Endothelial cell of umbilical vein (primary cell): Measurements from ENCODE around the gene FOXRED1. TPM values are rescaled to one million over a fixed set of nuclear protein-coding genes. Genes with fewer than 3 reads are reported as not detected.

Experiments
- BruUV-seq: library from RNA; stranded (reverse); fragments of 400-500 nt; replicated peaks from 2 replicates; lab custom pipeline; 2021; lab: Mats Ljungman, UMichigan
- CTCF ChIA-PET: fragments of 300-600, 350-600 bp; sonication (Branson Sonifier 250); formaldehyde crosslinking; loops from one replicate; lab custom pipeline; 2021; ENCODE audit warnings: antibody characterized with exemption, inconsistent platforms; lab: Charles Lee
- POLR2A ChIA-PET: fragments of 300-600, 350-600 bp; sonication (Branson Sonifier 250); formaldehyde crosslinking; loops from one replicate; lab custom pipeline; 2021; ENCODE audit warnings: antibody characterized with exemption, inconsistent platforms; lab: Charles Lee
- DNase-seq: peaks from one replicate; pipeline ENCODE4 v3.0.0-alpha.2; 2011; ENCODE audit warnings: low read depth, low spot score
- FAIRE-seq: peaks from 2 replicates; lab custom pipeline; 2011; peaks lifted over from hg19 to GRCh38; lab: Jason Lieb, UNC
- H2AFZ ChIP-seq: 2 replicates; pipeline ENCODE4 v1.6.0; 2012; ENCODE audit warnings: low read depth, low read length, control low read depth, inconsistent platforms
- H3K27ac ChIP-seq: 2 replicates; pipeline ENCODE4 v1.5.1; 2011; ENCODE audit warnings: low read depth, mild to moderate bottlenecking, control low read depth, low read length, moderate library complexity; ENCODE audit not compliant: insufficient read depth
- H3K27me3 ChIP-seq, 2 experiments: 2 replicates each; pipeline versions ENCODE4 v1.6.0 to v1.6.1; 2011; ENCODE audit warnings: low read length in 2 of 2, mixed read lengths in 1 of 2; ENCODE audit not compliant: control insufficient read depth in 2 of 2, insufficient read depth in 2 of 2
- H3K36me3 ChIP-seq, 2 experiments: 2 replicates in 1 of 2; 3 replicates in 1 of 2; pipeline ENCODE4 v1.5.1; 2011; ENCODE audit warnings: low read length in 2 of 2, mild to moderate bottlenecking in 1 of 2, moderate library complexity in 1 of 2; ENCODE audit not compliant: control insufficient read depth in 2 of 2, insufficient read depth in 2 of 2; ENCODE audit errors: extremely low read depth in 1 of 2
- H3K4me1 ChIP-seq: 3 replicates; pipeline ENCODE4 v1.5.1; 2011; ENCODE audit warnings: mild to moderate bottlenecking, low read length; ENCODE audit not compliant: control insufficient read depth, insufficient read depth; ENCODE audit errors: extremely low read depth
- H3K4me2 ChIP-seq: 2 replicates; pipeline ENCODE4 v1.6.1; 2011; ENCODE audit warnings: low read length, control low read depth, mixed read lengths; ENCODE audit not compliant: insufficient read depth
- H3K4me3 ChIP-seq, 3 experiments: fragments of 200-600 bp in 1 of 3; sonication (generic), shearing (Covaris generic) in 1 of 3; replicated peaks in 1 of 3; 2 replicates each; pipeline ENCODE4 v1.5.1; 2011 to 2016; ENCODE audit warnings: control low read depth in 3 of 3, low read length in 3 of 3, mild to moderate bottlenecking in 2 of 3, inconsistent platforms in 1 of 3, low read depth in 1 of 3, moderate library complexity in 1 of 3; ENCODE audit not compliant: insufficient read depth in 1 of 3
- H3K79me2 ChIP-seq: 2 replicates; pipeline ENCODE4 v1.6.0; 2012; ENCODE audit warnings: low read length, inconsistent platforms; ENCODE audit not compliant: control insufficient read depth, insufficient read depth
- H3K9ac ChIP-seq: replicated peaks from 2 replicates; pipeline ENCODE3; 2011; ENCODE audit warnings: low read length, control low read depth; ENCODE audit not compliant: insufficient read depth; ENCODE audit errors: extremely low read depth
- H3K9me1 ChIP-seq: replicated peaks from 3 replicates; pipeline ENCODE4 v1.6.0; 2011; ENCODE audit warnings: mild to moderate bottlenecking, low read length; ENCODE audit not compliant: control insufficient read depth, insufficient read depth; ENCODE audit errors: extremely low read depth
- H3K9me3 ChIP-seq: replicated peaks from 2 replicates; pipeline ENCODE4 v1.5.1; 2012; ENCODE audit warnings: low read length, inconsistent platforms; ENCODE audit not compliant: control insufficient read depth, insufficient read depth
- H4K20me1 ChIP-seq: replicated peaks from 2 replicates; pipeline ENCODE3; 2011; ENCODE audit warnings: mild to moderate bottlenecking, low read length; ENCODE audit not compliant: control insufficient read depth, insufficient read depth; ENCODE audit errors: extremely low read depth
- CTCF ChIP-seq, 2 donors: IDR thresholded peaks; 1 replicate in 1 of 2; 2 replicates in 1 of 2; pipeline ENCODE4 v1.5.1; 2011; ENCODE audit warnings: low read length in 2 of 2, mild to moderate bottlenecking in 2 of 2, moderate library complexity in 2 of 2, control low read depth in 1 of 2, inconsistent platforms in 1 of 2, low read depth in 1 of 2; ENCODE audit not compliant: insufficient read depth in 1 of 2; ENCODE audit errors: extremely low read depth in 1 of 2
- EZH2 ChIP-seq: IDR thresholded peaks from 2 replicates; pipeline ENCODE4 v1.6.1; 2012; ENCODE audit warnings: borderline replicate concordance, low read depth, mild to moderate bottlenecking, moderate library complexity, low read length, inconsistent platforms; ENCODE audit not compliant: severe bottlenecking
- FOS ChIP-seq: IDR thresholded peaks from 2 replicates; pipeline ENCODE4 v1.6.1; 2011; ENCODE audit warnings: mild to moderate bottlenecking, low read length, moderate library complexity, borderline replicate concordance; ENCODE audit not compliant: insufficient read depth
- GATA2 ChIP-seq: IDR thresholded peaks from 2 replicates; pipeline ENCODE4 v1.7.0; 2011; ENCODE audit warnings: low read depth, mild to moderate bottlenecking, moderate library complexity, mixed read lengths, low read length; ENCODE audit not compliant: insufficient read length, insufficient read depth
- JUN ChIP-seq: IDR thresholded peaks from 2 replicates; pipeline ENCODE4 v1.6.1; 2011; ENCODE audit warnings: borderline replicate concordance, low read depth; ENCODE audit not compliant: insufficient read length, insufficient read depth
- MAX ChIP-seq: IDR thresholded peaks from 2 replicates; pipeline ENCODE4 v1.6.1; 2011; ENCODE audit not compliant: insufficient read depth, insufficient read length
- MYC ChIP-seq: IDR thresholded peaks from one replicate; pipeline ENCODE4 v1.6.1; 2011; ENCODE audit warnings: mild to moderate bottlenecking, low read depth, low read length
- POLR2A ChIP-seq: IDR thresholded peaks from 2 replicates; pipeline ENCODE4 v1.6.1; 2012; ENCODE audit warnings: low read depth, mild to moderate bottlenecking, control low read depth, low read length
- dilution Hi-C: fragments of 300-500 bp; cut with MboI; formaldehyde crosslinking; loops from one replicate; pipeline ENCODE4 v1.15.0; 2019; ENCODE audit warnings: low sequenced_read_pairs; ENCODE audit not compliant: extremely low pct_ligation_motif_present
- intact Hi-C: fragments of 100-400 bp; cut with micrococcal nuclease; formaldehyde crosslinking; loops from one replicate; pipeline ENCODE4 v1.10.0; 2022
- polyA plus RNA-seq, 4 experiments: library from polyadenylated mRNA; depleted of rRNA in 3 of 4; stranded (reverse) in 3 of 4; unstranded in 1 of 4; fragments of >200 nt; gene quantifications; 2 replicates each; pipeline versions ENCODE4 v1.2.1 to v1.2.3, GENCODE V29; 2011 to 2012; ENCODE audit warnings: missing spikeins in 1 of 4
- total RNA-seq: library from RNA; stranded (reverse); gene quantifications from 2 replicates; pipeline ENCODE4 v1.2.3, GENCODE V29; 2021

Gene FOXRED1
- total and polyA plus RNA-seq, 2 donors (not counting 3 experiments of a cell fraction or from before 2014, with no cell fraction given) = 32.4 to 33.5 TPM

GRCh38 chr11:126307706-126308105 lies 38.8 kb downstream of the FOXRED1 start:
- Histone ChIP-seq H3K9me3 (no peaks in the 10 kb centered on the region), H4K20me1 (no peaks in the 10 kb centered on the region), H3K27ac (no peak overlapping the region), H3K27me3 (no peaks in the 10 kb centered on the region), H3K79me2 (no peaks in the 10 kb centered on the region), H3K4me1 (no peaks in the 10 kb centered on the region), H2AFZ (no peak overlapping the region), H3K4me3 (no peak overlapping the region), H3K9ac (no peak overlapping the region), H3K4me2 (no peak overlapping the region), H3K9me1 (no peaks in the 10 kb centered on the region), H3K36me3 (no peaks in the 10 kb centered on the region)
- FAIRE-seq (peak; percentile 74), DNase-seq (peak; percentile 49)
- dilution Hi-C loops = no loop called here
- ChIA-PET CTCF (interaction anchor here (0.7 to 10.7 kb wide), 7 partner anchors 8 to 278 kb away, joined by 3 to 437 read pairs (median 4); no protein-coding TSS in a partner anchor), POLR2A (no interaction called here)
- intact Hi-C loops = no loop called here
- TF ChIP-seq FOS = no peak
- TF ChIP-seq CTCF (IDR thresholded peaks at IDR 0.05; ENCODE audit: extremely low read depth in 1 of 2, insufficient read depth in 1 of 2, low read depth in 1 of 2, low read length in 2 of 2) = peak; percentile 35 to 43
- TF ChIP-seq POLR2A = no peak
- no peak for TF ChIP-seq MYC
- TF ChIP-seq MAX = no peak
- no peak for TF ChIP-seq EZH2
- no peak for TF ChIP-seq GATA2
- TF ChIP-seq JUN = no peak
- no TSS peak for BruUV-seq
